ENCODE data around the gene HBD. TPM values are rescaled to one million over a fixed set of nuclear protein-coding genes. Genes with fewer than 3 reads are reported as not detected.

HBD gene
- total RNA-seq, 1 donor from 2014 or later, result not detected

- CTCF ChIA-PET, result no interaction called here
- no peak overlapping the region for H3K4me3 Mint-ChIP-seq
- no peak for TF ChIP-seq CTCF (IDR thresholded peaks at IDR 0.05)
These were observed 2.1 kb downstream of the HBD start for GRCh38 chr11:5232176-5232575.

GRCh38 chr11:5231111-5231510 is 3.2 kb downstream of the HBD start:
- no peak overlapping the region for H3K27ac Mint-ChIP-seq
- DNase-seq (no peak), ATAC-seq (ENCODE audit: low read depth) (no peak)
- no peak for TF ChIP-seq CTCF (IDR thresholded peaks at IDR 0.05)
- ChIA-PET POLR2A (no interaction called here), CTCF (no interaction called here)
- peaks cover 4% of the 10 kb centered on the region for H3K27me3 Mint-ChIP-seq
- H3K9me3 Mint-ChIP-seq, result no peaks in the 10 kb centered on the region
- no peaks in the 10 kb centered on the region for H3K36me3 Mint-ChIP-seq (ENCODE audit: low read depth)
- peaks cover 3% of the 10 kb centered on the region for H3K4me1 Mint-ChIP-seq
- intact Hi-C loops (cut with micrococcal nuclease), result no loop called here
- H3K4me3 Mint-ChIP-seq, result no peak overlapping the region

More at GRCh38 chr11:5232176-5232575, 2.1 kb downstream of the HBD start:
- H3K27ac Mint-ChIP-seq, result no peak overlapping the region
- ATAC-seq (ENCODE audit: low read depth) (no peak), DNase-seq (no peak)
- no peaks in the 10 kb centered on the region for H3K9me3 Mint-ChIP-seq
- no peaks in the 10 kb centered on the region for H3K36me3 Mint-ChIP-seq (ENCODE audit: low read depth)
- H3K27me3 Mint-ChIP-seq, result peaks cover 4% of the 10 kb centered on the region
- intact Hi-C loops (cut with micrococcal nuclease), result no loop called here
- peaks cover 3% of the 10 kb centered on the region for H3K4me1 Mint-ChIP-seq
- POLR2A ChIA-PET, result no interaction called here

- no peak overlapping the region for H3K4me3 Mint-ChIP-seq
- no peak for TF ChIP-seq CTCF (IDR thresholded peaks at IDR 0.05)
- H3K27ac Mint-ChIP-seq, result no peak overlapping the region
- DNase-seq, result no peak
- CTCF ChIA-PET, result no interaction called here
- intact Hi-C loops (cut with micrococcal nuclease), result no loop called here
- peaks cover 2% of the 10 kb centered on the region for H3K27me3 Mint-ChIP-seq
- peaks cover 3% of the 10 kb centered on the region for H3K4me1 Mint-ChIP-seq
- no peaks in the 10 kb centered on the region for H3K9me3 Mint-ChIP-seq
- POLR2A ChIA-PET, result no interaction called here
- no peak for ATAC-seq (ENCODE audit: low read depth)
- H3K36me3 Mint-ChIP-seq (ENCODE audit: low read depth), result no peaks in the 10 kb centered on the region
These were observed 4.0 kb downstream of the HBD start for GRCh38 chr11:5230266-5230665.

GRCh38 chr11:5229796-5230195 is 4.5 kb downstream of the HBD start:
- ChIA-PET POLR2A (no interaction called here), CTCF (no interaction called here)
- Mint-ChIP-seq H3K27ac (no peak overlapping the region), H3K4me3 (no peak overlapping the region), H3K27me3 (peaks cover 2% of the 10 kb centered on the region), H3K36me3 (ENCODE audit: low read depth) (no peaks in the 10 kb centered on the region), H3K4me1 (peaks cover 3% of the 10 kb centered on the region), H3K9me3 (no peaks in the 10 kb centered on the region)
- ATAC-seq (ENCODE audit: low read depth) (no peak), DNase-seq (no peak)
- TF ChIP-seq CTCF (IDR thresholded peaks at IDR 0.05), result no peak
- intact Hi-C loops (cut with micrococcal nuclease), result no loop called here

- POLR2A ChIA-PET, result no interaction called here
- intact Hi-C loops (cut with micrococcal nuclease), result no loop called here
- ATAC-seq (ENCODE audit: low read depth) (no peak), DNase-seq (no peak)
- H3K4me3 Mint-ChIP-seq, result no peak overlapping the region
- H3K4me1 Mint-ChIP-seq, result peaks cover under 1% of the 10 kb centered on the region
- no peaks in the 10 kb centered on the region for H3K9me3 Mint-ChIP-seq
- no peaks in the 10 kb centered on the region for H3K36me3 Mint-ChIP-seq (ENCODE audit: low read depth)
- TF ChIP-seq CTCF (IDR thresholded peaks at IDR 0.05), result no peak
- H3K27me3 Mint-ChIP-seq, result peaks cover under 1% of the 10 kb centered on the region
- H3K27ac Mint-ChIP-seq, result no peak overlapping the region
- CTCF ChIA-PET, result no interaction called here
These were observed 4.9 kb downstream of the HBD start for GRCh38 chr11:5229356-5229755.

All from activated B cell treated with CpG ODN at 0.5 μM for 24 hours (primary cell).